Sigmoid colon (tissue), 7 donors: ENCODE data around the gene RNF224. TPM values are rescaled to one million over a fixed set of nuclear protein-coding genes. Genes with fewer than 3 reads are reported as not detected.

Experiments
- DNase-seq: peaks from one replicate; pipeline ENCODE4 v3.0.0-alpha.2; 2019
- H3K27ac ChIP-seq, 4 donors: fragments of 200-600 bp; sonication (generic); one replicate each; pipeline ENCODE4 v1.5.1; 2016 to 2019; ENCODE audit warnings: mild to moderate bottlenecking in 1 of 4
- H3K27me3 ChIP-seq, 3 donors: fragments of 200-600 bp; sonication (generic); one replicate each; pipeline ENCODE4 v1.5.1; 2019; ENCODE audit warnings: mild to moderate bottlenecking in 1 of 3
- H3K36me3 ChIP-seq, 4 donors: fragments of 200-600 bp; sonication (generic); one replicate each; pipeline ENCODE4 v1.5.1; 2016 to 2019
- H3K4me1 ChIP-seq, 4 donors: fragments of 200-600 bp; sonication (generic); one replicate each; pipeline ENCODE4 v1.5.1; 2017 to 2019
- H3K4me3 ChIP-seq, 4 donors: fragments of 200-600 bp; sonication (generic); one replicate each; pipeline ENCODE4 v1.5.1; 2017 to 2019; ENCODE audit warnings: mild to moderate bottlenecking in 2 of 4, moderate library complexity in 1 of 4
- H3K9me3 ChIP-seq, 4 donors: fragments of 200-600 bp in 3 of 4; sonication (generic) in 3 of 4; one replicate each; pipeline versions ENCODE4 v1.5.1 to v1.6.1; 2013 to 2019
- EP300 ChIP-seq, 4 donors: sonication (generic); formaldehyde crosslinking; IDR thresholded peaks; one replicate each; pipeline ENCODE4 v1.6.1; 2017; ENCODE audit warnings: antibody characterized with exemption in 4 of 4
- POLR2A ChIP-seq, 2 donors: fragments of 450-650 bp; IDR thresholded peaks; one replicate each; pipeline ENCODE4 v1.6.1; 2016; ENCODE audit warnings: antibody characterized with exemption in 2 of 2, mild to moderate bottlenecking in 2 of 2, moderate library complexity in 2 of 2
- POLR2AphosphoS5 ChIP-seq, 4 donors: sonication (generic); formaldehyde crosslinking; IDR thresholded peaks; one replicate each; pipeline ENCODE4 v1.6.1; 2017; ENCODE audit warnings: antibody characterized with exemption in 4 of 4
- WGBS, 2 donors: extraction: QIAGEN DNeasy Blood & Tissue Kit; methylation state at CpG; one replicate each; pipeline ENCODE4 v1.1.7; 2013; 5-methylcytosine and 5-hydroxymethylcytosine counted together
- intact Hi-C: fragments of 100-400 bp; cut with DNase I; formaldehyde crosslinking; loops from one replicate; pipeline ENCODE4 v1.15.1; 2023
- polyA plus RNA-seq, 3 donors: library from polyadenylated mRNA; stranded (reverse); fragments of 200-250 nt; gene quantifications; one replicate each; pipeline ENCODE4 v1.2.3, GENCODE V29; 2013
- total RNA-seq, 4 donors: library from RNA; depleted of rRNA; stranded (reverse); fragments of >200 nt; gene quantifications; one replicate each; pipeline ENCODE4 v1.1.0, GENCODE V29; 2016
- TF ChIP-seq, protein P1 (sequence below), 4 experiments: fragments of 450-650 bp in 3 of 4; fragments of 200-600 bp in 1 of 4; IDR thresholded peaks; one replicate each; pipeline ENCODE4 v1.5.1; 2016 to 2019; ENCODE audit warnings: antibody characterized with exemption in 4 of 4, mild to moderate bottlenecking in 3 of 4, moderate library complexity in 2 of 4
- donor health status: healthy with polysubstance abuse.
- donor health status: Bipolar disorder and iron deficiency.
- donor health status: healthy.

RNF224 gene
- total and polyA plus RNA-seq, 7 donors, result 0.04 TPM; not detected in 6

DNA sequence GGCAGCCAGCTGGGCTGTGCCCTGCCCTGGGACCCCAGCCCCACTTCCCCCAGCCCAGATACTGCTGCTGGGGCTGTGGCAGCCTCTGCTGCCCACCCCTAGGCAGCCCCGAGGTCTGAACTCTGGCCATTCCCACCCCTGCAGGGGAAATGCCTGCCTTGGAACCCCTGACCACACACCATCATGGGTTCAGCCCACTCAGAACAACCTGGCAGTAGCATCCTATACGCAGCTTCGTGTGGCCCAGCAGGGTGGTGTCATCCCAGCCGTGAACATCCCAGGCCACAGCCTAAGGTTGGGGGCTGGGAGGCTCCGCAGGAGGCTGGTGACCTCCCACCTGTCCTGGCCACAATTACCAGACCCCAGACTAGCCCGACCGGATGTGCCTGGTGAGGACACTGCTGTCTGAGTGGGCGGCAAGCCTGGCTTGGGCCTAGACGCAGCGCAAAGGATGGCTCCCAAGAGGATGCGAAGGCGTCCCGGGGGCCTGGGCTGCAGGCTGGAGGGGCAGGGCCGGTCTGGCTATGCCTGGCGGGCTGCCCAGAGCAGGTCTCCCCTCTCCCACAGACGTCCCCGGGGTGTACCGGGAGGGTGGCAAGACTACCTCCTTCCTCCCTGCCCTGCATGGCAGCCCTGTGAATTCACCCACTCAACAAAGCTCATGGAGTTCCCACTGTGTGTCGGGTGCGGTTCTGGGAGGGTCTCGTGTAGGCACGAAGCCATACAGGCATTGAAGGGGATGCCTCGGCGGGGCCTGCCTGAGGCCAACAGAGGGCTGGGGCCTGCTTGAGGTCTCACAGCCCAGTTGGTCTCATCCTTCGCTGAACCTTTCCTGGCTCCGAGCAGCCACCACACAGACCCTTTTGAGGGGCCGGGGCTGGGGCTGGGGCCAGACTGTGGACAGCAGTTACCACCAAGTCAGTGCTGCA lies 1.9 kb downstream of the RNF224 start:
- Histone ChIP-seq H3K4me3 (no peak overlapping the region), H3K9me3 (no peaks in the 10 kb centered on the region), H3K4me1 (peaks cover 0 to 6% (median under 1%) of the 10 kb centered on the region in 4 donors), H3K27ac (no peak overlapping the region), H3K36me3 (no peaks in the 10 kb centered on the region), H3K27me3 (peaks cover 35 to 64% (median 61%) of the 10 kb centered on the region in 3 donors)
- 55 to 73% methylated on average over 27 of the region's 27 CpGs for WGBS, 2 donors
- intact Hi-C loops, result no loop called here
- DNase-seq, result no peak
- TF ChIP-seq POLR2AphosphoS5 (IDR thresholded peaks at IDR 0.05), result no peak
- TF ChIP-seq POLR2A (IDR thresholded peaks at IDR 0.05), result no peak
- TF ChIP-seq, protein P1, sequence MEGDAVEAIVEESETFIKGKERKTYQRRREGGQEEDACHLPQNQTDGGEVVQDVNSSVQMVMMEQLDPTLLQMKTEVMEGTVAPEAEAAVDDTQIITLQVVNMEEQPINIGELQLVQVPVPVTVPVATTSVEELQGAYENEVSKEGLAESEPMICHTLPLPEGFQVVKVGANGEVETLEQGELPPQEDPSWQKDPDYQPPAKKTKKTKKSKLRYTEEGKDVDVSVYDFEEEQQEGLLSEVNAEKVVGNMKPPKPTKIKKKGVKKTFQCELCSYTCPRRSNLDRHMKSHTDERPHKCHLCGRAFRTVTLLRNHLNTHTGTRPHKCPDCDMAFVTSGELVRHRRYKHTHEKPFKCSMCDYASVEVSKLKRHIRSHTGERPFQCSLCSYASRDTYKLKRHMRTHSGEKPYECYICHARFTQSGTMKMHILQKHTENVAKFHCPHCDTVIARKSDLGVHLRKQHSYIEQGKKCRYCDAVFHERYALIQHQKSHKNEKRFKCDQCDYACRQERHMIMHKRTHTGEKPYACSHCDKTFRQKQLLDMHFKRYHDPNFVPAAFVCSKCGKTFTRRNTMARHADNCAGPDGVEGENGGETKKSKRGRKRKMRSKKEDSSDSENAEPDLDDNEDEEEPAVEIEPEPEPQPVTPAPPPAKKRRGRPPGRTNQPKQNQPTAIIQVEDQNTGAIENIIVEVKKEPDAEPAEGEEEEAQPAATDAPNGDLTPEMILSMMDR (IDR thresholded peaks at IDR 0.05), result no peak
- TF ChIP-seq EP300 (IDR thresholded peaks at IDR 0.05), result no peak

DNA sequence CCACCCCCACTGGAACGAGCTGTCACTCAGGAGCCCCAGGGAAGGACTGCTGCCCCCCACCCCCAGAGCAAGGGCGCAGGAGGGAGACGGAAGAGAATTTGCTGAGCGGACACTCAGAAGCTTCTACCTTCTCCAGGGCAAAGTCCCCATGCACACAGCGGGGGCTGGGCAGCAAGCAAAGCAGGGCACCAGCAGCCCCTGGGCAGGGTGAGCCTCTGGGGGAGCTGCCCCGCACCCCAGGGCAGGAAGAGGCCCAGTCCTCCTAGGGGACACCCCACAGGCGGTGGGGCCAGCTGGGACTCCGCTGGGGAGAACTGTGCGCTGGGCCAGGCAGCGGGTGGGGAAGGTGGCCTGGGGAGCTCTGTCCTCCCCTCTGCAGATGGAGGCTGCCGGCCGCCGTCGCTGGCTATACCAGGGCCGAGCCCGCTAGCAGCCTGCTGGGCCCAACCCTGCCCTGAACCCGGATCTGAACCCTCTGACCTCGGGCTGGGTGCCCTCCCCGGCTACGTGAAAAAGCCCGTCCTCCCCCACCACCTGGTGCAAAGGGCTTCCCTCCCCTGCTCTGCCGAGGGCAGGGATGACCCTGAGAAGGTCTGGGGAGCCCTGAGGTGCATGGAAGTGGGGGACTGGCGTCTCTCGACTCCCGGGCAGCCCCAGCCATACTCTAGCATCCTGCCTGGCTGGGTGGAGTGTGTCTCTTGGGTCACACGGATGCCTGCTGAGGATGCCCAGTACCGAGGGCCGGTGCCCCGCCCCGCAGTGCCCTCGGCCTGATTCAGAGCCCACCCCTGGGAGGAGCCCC lies 2.8 kb downstream of the RNF224 start:
- Histone ChIP-seq H3K9me3 (no peaks in the 10 kb centered on the region), H3K27ac (no peak overlapping the region), H3K4me1 (peaks cover 0 to 5% (median 0%) of the 10 kb centered on the region in 4 donors), H3K36me3 (no peaks in the 10 kb centered on the region), H3K4me3 (no peak overlapping the region), H3K27me3 (peaks cover 35 to 71% (median 66%) of the 10 kb centered on the region in 3 donors)
- intact Hi-C loops, result no loop called here
- no peak for DNase-seq
- WGBS, 2 donors, result 14 to 51% methylated on average over 31 of the region's 31 CpGs
- TF ChIP-seq POLR2AphosphoS5 (IDR thresholded peaks at IDR 0.05) (no peak), POLR2A (IDR thresholded peaks at IDR 0.05) (no peak)

DNA sequence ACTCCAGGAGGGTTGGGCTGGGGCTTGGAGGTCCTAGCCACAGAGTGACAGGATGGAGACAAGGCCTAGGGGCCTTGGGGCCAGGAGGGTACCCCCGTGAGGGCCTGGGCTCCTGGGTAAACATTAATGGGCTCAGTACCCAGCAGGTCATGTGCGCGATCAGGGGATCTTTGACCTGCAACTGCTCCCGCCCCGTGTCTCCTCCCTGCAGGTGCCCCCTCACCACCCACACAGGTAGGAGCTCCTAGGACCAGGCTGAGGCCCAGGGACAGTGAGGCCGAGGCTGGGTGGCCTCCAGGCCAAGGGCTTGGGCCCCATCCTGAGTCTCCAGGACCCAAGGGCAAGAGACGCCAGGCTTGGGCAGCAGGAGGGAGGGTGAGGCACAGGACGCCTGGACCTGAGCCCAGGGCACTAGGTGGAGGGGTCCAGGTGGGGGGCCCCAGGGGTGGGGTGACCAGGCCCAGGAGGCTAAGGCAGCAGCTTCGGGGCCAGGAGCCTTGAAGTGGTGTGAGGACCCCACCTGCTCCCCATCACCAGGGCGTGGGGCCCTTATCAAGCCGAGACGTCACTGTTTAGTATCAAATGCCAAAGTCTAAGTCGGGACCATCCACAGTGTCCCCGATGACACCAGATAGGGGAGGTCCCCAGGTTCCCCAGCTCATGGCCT lies 3.5 kb downstream of the RNF224 start, which contains the start of gene SLC34A3:
Gene SLC34A3, plus strand, starts transcription at position 197 of the 667 bp plus-strand sequence. CDS start 802 bp downstream, outside the sequence.
- Histone ChIP-seq H3K27me3 (peaks cover 35 to 71% (median 71%) of the 10 kb centered on the region in 3 donors), H3K9me3 (no peaks in the 10 kb centered on the region)
- intact Hi-C loops, result no loop called here

DNA sequence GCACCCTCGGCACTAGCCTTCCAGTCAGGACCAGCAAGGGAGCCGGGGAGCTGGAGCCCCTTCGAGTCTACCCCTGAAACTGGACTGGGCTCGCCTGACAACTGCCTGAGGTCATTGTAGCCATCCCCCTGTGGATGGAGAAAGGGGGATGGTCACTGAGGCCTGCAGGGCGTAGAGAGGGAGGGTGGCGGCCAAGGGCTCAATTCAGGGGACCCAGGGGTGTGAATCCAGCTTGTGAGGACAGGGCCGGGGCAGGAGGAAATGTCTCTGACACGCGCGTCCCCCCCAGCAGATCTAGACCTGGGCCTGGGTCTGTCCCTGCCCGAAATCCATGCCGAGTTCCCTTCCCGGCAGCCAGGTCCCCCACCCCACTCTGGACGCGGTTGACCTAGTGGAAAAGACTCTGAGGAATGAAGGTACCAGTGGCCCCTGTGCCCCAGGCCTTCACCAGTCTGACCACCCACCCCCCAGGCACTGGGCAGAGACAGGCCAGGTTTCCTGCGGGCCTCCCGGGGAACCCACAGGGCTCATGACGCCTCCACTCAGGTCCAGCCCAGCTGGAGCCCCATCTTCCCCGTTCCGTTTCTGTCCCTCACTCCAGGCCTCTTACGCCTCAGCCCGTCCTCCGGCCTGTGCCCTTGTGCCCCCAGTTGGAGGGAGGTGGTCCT lies 4.2 kb downstream of the RNF224 start:
- Histone ChIP-seq H3K27ac (no peak overlapping the region), H3K4me3 (no peak overlapping the region), H3K4me1 (peaks cover 0 to 17% (median 11%) of the 10 kb centered on the region in 4 donors), H3K27me3 (peaks cover 35 to 71% (median 71%) of the 10 kb centered on the region in 3 donors), H3K9me3 (no peaks in the 10 kb centered on the region), H3K36me3 (no peaks in the 10 kb centered on the region)
- intact Hi-C loops, result no loop called here
- DNase-seq, result no peak
- no peak for TF ChIP-seq EP300 (IDR thresholded peaks at IDR 0.05)
- no peak for TF ChIP-seq POLR2AphosphoS5 (IDR thresholded peaks at IDR 0.05)
- TF ChIP-seq, protein P1 (IDR thresholded peaks at IDR 0.05), result no peak
- no peak for TF ChIP-seq POLR2A (IDR thresholded peaks at IDR 0.05)
- WGBS, 2 donors, result 88 to 89% methylated on average over 23 of the region's 23 CpGs

More for the DNA sequence above, 3.5 kb downstream of the RNF224 start, which contains the start of gene SLC34A3:
- Histone ChIP-seq H3K4me3 (no peak within 1 kb of the TSS), H3K4me1 (peaks cover 0 to 10% (median 4%) of the 10 kb centered on the region in 4 donors), H3K36me3 (no peaks in the 10 kb centered on the region), H3K27ac (no peak within 1 kb of the TSS)
- 24 to 69% methylated on average over 14 of the region's 14 CpGs for WGBS, 2 donors
- TF ChIP-seq POLR2A (IDR thresholded peaks at IDR 0.05) (no peak), POLR2AphosphoS5 (IDR thresholded peaks at IDR 0.05) (no peak), EP300 (IDR thresholded peaks at IDR 0.05) (no peak)
- TF ChIP-seq, protein P1 (IDR thresholded peaks at IDR 0.05), result no peak
- no peak for DNase-seq
